ENCODE results near the gene EVX2. TPM values are rescaled to one million over a fixed set of nuclear protein-coding genes. Genes with fewer than 3 reads are reported as not detected.

EVX2 gene
- not detected in 2 replicates for total RNA-seq (2022)
- not detected for Bru-seq, nascent RNA
- BruChase-seq, experiment 1, labeled RNA remaining after a 6-hour chase = not detected
- not detected for BruChase-seq, experiment 2, labeled RNA remaining after a 2-hour chase
- long read RNA-seq = 0 reads

DNA sequence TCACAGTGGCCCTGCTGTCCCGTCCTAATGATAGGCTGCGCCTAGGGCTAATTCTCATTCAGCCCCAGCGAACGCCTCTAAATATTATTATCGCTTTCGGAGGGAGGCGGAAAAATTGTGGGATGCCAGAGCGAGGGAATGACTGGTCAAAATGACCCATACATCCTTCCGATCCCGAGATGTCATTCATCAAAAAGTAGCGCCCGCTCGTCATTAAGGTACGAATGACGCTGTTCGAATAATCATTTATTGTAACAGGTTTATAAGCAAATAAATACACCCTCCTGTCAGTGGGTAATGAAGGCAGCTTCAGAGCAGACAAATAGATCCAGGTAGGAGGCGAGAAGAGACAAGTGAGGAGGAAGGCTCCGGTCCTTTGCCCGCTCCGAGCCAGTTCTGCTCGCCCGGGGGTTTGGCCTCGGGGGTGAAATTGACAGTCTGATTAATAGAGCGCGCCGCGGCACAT, at the start of gene EVX2:
Gene EVX2, minus strand, starts transcription at position 167 of the 466 bp plus-strand sequence. CDS start 186 bp downstream, outside the sequence.
- Mint-ChIP-seq H3K9me3 (ENCODE audit: unreplicated experiment) (peaks cover 13% of the 10 kb centered on the region), H3K27ac (ENCODE audit: low read depth, unreplicated experiment) (no peak within 1 kb of the TSS)

GRCh38 chr2:176133389-176133788, 49.6 kb upstream of the EVX2 start:
- no peak for DNase-seq (ENCODE audit: unreplicated experiment)
- Mint-ChIP-seq H3K4me3 (ENCODE audit: unreplicated experiment) (no peak overlapping the region), H3K36me3 (ENCODE audit: insufficient read depth, unreplicated experiment) (no peaks in the 10 kb centered on the region), H3K27ac (ENCODE audit: low read depth, unreplicated experiment) (no peak overlapping the region), H3K27me3 (ENCODE audit: insufficient read depth, unreplicated experiment) (no peaks in the 10 kb centered on the region), H3K4me1 (ENCODE audit: insufficient read depth, unreplicated experiment) (no peaks in the 10 kb centered on the region), H3K9me3 (ENCODE audit: unreplicated experiment) (no peaks in the 10 kb centered on the region)
- intact Hi-C loops (cut with micrococcal nuclease) = no loop called here
- CTCF ChIA-PET = interaction anchor here (0.6 to 4.7 kb wide), 9 partner anchors 322 to 1015 kb away, joined by 3 to 50 read pairs (median 5); no protein-coding TSS in a partner anchor
- TF ChIP-seq, protein P1, sequence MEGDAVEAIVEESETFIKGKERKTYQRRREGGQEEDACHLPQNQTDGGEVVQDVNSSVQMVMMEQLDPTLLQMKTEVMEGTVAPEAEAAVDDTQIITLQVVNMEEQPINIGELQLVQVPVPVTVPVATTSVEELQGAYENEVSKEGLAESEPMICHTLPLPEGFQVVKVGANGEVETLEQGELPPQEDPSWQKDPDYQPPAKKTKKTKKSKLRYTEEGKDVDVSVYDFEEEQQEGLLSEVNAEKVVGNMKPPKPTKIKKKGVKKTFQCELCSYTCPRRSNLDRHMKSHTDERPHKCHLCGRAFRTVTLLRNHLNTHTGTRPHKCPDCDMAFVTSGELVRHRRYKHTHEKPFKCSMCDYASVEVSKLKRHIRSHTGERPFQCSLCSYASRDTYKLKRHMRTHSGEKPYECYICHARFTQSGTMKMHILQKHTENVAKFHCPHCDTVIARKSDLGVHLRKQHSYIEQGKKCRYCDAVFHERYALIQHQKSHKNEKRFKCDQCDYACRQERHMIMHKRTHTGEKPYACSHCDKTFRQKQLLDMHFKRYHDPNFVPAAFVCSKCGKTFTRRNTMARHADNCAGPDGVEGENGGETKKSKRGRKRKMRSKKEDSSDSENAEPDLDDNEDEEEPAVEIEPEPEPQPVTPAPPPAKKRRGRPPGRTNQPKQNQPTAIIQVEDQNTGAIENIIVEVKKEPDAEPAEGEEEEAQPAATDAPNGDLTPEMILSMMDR (IDR thresholded peaks at IDR 0.05; ENCODE audit: unreplicated experiment) = no peak
- POLR2A ChIA-PET = no interaction called here
- no TSS peak for BruUV-seq (replicated peaks)

More for the DNA sequence above, at the start of gene EVX2:
- no TSS peak for BruUV-seq (replicated peaks)
- peaks cover 6% of the 10 kb centered on the region for H3K36me3 Mint-ChIP-seq (ENCODE audit: insufficient read depth, unreplicated experiment)
- peaks cover 11% of the 10 kb centered on the region for H3K4me1 Mint-ChIP-seq (ENCODE audit: insufficient read depth, unreplicated experiment)
- DNase-seq (ENCODE audit: unreplicated experiment) = no peak
- ChIA-PET POLR2A (interaction anchor here (0.6 kb wide), 1 partner anchor 718 kb away, joined by 4 read pairs; no protein-coding TSS in a partner anchor), CTCF (interaction anchor here (0.6 to 3.3 kb wide), 3 partner anchors 9 to 552 kb away, joined by 3 to 25 read pairs (median 4); no protein-coding TSS in a partner anchor)
- no peak within 1 kb of the TSS for H3K4me3 Mint-ChIP-seq (ENCODE audit: unreplicated experiment)
- intact Hi-C loops (cut with micrococcal nuclease) = loop anchor here (10.0 kb wide), 1 partner anchor 119 kb away; no protein-coding TSS in a partner anchor
- H3K27me3 Mint-ChIP-seq (ENCODE audit: insufficient read depth, unreplicated experiment) = peaks cover 63% of the 10 kb centered on the region
- TF ChIP-seq, protein P1 (IDR thresholded peaks at IDR 0.05; ENCODE audit: unreplicated experiment) = no peak

GRCh38 chr2:176132205-176133171, 48.7 kb upstream of the EVX2 start:
- ChIA-PET CTCF (interaction anchor here (0.6 to 4.7 kb wide), 16 partner anchors 8 to 1016 kb away, joined by 3 to 50 read pairs (median 4); no protein-coding TSS in a partner anchor), POLR2A (no interaction called here)
- TF ChIP-seq, protein P1 (IDR thresholded peaks at IDR 0.05; ENCODE audit: unreplicated experiment) = no peak
- Mint-ChIP-seq H3K27me3 (ENCODE audit: insufficient read depth, unreplicated experiment) (no peaks in the 10 kb centered on the region), H3K9me3 (ENCODE audit: unreplicated experiment) (no peaks in the 10 kb centered on the region), H3K27ac (ENCODE audit: low read depth, unreplicated experiment) (no peak overlapping the region), H3K4me3 (ENCODE audit: unreplicated experiment) (peak overlapping the region; percentile 71), H3K36me3 (ENCODE audit: insufficient read depth, unreplicated experiment) (no peaks in the 10 kb centered on the region), H3K4me1 (ENCODE audit: insufficient read depth, unreplicated experiment) (no peaks in the 10 kb centered on the region)
- DNase-seq (ENCODE audit: unreplicated experiment) = no peak
- no TSS peak for BruUV-seq (replicated peaks)
- intact Hi-C loops (cut with micrococcal nuclease) = no loop called here

DNA sequence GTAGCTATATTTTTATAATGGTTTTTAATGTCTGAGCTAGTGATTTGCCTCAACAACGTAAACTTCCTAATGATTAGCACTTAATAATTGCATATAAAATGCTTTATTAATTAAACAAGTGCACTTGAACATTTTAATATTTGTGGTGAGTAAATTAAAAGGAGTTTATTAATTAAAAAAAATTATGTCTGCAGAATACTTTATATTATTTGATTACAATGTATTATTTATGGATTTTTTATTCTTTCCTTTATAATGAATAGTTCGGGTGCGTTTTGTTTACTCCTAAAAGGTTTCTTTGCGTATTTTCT, 48.0 kb upstream of the EVX2 start:
- no peaks in the 10 kb centered on the region for H3K36me3 Mint-ChIP-seq (ENCODE audit: insufficient read depth, unreplicated experiment)
- POLR2A ChIA-PET = no interaction called here
- intact Hi-C loops (cut with micrococcal nuclease) = no loop called here
- peak overlapping the region; percentile 71 for H3K4me3 Mint-ChIP-seq (ENCODE audit: unreplicated experiment)
- no TSS peak for BruUV-seq (replicated peaks)
- no peak overlapping the region for H3K27ac Mint-ChIP-seq (ENCODE audit: low read depth, unreplicated experiment)
- no peaks in the 10 kb centered on the region for H3K27me3 Mint-ChIP-seq (ENCODE audit: insufficient read depth, unreplicated experiment)
- H3K9me3 Mint-ChIP-seq (ENCODE audit: unreplicated experiment) = no peaks in the 10 kb centered on the region
- TF ChIP-seq, protein P1 (IDR thresholded peaks at IDR 0.05; ENCODE audit: unreplicated experiment) = no peak
- DNase-seq (ENCODE audit: unreplicated experiment) = no peak
- CTCF ChIA-PET = interaction anchor here (0.8 to 4.7 kb wide), 13 partner anchors 8 to 1017 kb away, joined by 3 to 50 read pairs (median 5); no protein-coding TSS in a partner anchor
- no peaks in the 10 kb centered on the region for H3K4me1 Mint-ChIP-seq (ENCODE audit: insufficient read depth, unreplicated experiment)
